Heart right ventricle (tissue), 16 donors: ENCODE data around the gene RRP15. TPM values are rescaled to one million over a fixed set of nuclear protein-coding genes. Genes with fewer than 3 reads are reported as not detected.

Experiments used
- ATAC-seq, 8 donors: fragments of 200-7000 bp; cut with Tn5 transposase; one replicate each; pipeline ENCODE4 v1.9.1; 2020; ENCODE audit warnings: mild to moderate bottlenecking in 8 of 8, moderate library complexity in 8 of 8, moderate number of reproducible peaks in 1 of 8
- DNase-seq, 2 donors: peaks; one replicate each; pipeline ENCODE4 v3.0.0-alpha.2; 2020
- H3K27ac ChIP-seq, 10 donors: fragments of 200-600 bp; sonication (generic) in 2 of 10; one replicate each; pipeline versions ENCODE4 v1.5.0 to v1.8.0; 2020 to 2022; ENCODE audit warnings: mild to moderate bottlenecking in 3 of 10
- H3K27me3 ChIP-seq, 7 donors: fragments of 200-600 bp; one replicate each; pipeline ENCODE4 v1.8.0; 2021 to 2022; ENCODE audit warnings: mild to moderate bottlenecking in 2 of 7
- H3K36me3 ChIP-seq, 9 donors: fragments of 200-600 bp; sonication (generic) in 1 of 9; one replicate each; pipeline versions ENCODE4 v1.5.0 to v1.8.0; 2020 to 2022; ENCODE audit warnings: mild to moderate bottlenecking in 2 of 9
- H3K4me1 ChIP-seq, 9 donors: fragments of 200-600 bp; sonication (generic) in 1 of 9; one replicate each; pipeline versions ENCODE4 v1.5.0 to v1.8.0; 2020 to 2022; ENCODE audit warnings: mild to moderate bottlenecking in 4 of 9
- H3K4me3 ChIP-seq, 10 donors: fragments of 200-600 bp; sonication (generic) in 2 of 10; one replicate each; pipeline versions ENCODE4 v1.5.0 to v1.8.0; 2020 to 2022; ENCODE audit warnings: mild to moderate bottlenecking in 7 of 10, moderate library complexity in 2 of 10
- H3K9me3 ChIP-seq, 11 donors: fragments of 200-600 bp in 10 of 11; sonication (generic) in 2 of 11; one replicate each; pipeline versions ENCODE4 v1.5.0 to v1.8.0; 2013 to 2022; ENCODE audit warnings: mild to moderate bottlenecking in 2 of 11, control low read depth in 1 of 11, moderate library complexity in 1 of 11
- CTCF ChIP-seq, 9 donors: fragments of 200-600 bp; sonication (generic) in 2 of 9; IDR thresholded peaks; one replicate each; pipeline versions ENCODE4 v1.5.0 to v1.8.0; 2021 to 2022; ENCODE audit warnings: antibody characterized with exemption in 9 of 9, mild to moderate bottlenecking in 5 of 9, moderate library complexity in 1 of 9
- WGBS, 2 donors: extraction: QIAGEN DNeasy Blood & Tissue Kit; methylation state at CpG; one replicate each; pipeline ENCODE4 v1.1.7; 2013; ENCODE audit warnings: inconsistent platforms in 1 of 2; 5-methylcytosine and 5-hydroxymethylcytosine counted together
- intact Hi-C, 10 donors: fragments of 100-400 bp; cut with DNase I; formaldehyde crosslinking; loops; one replicate each; pipeline versions ENCODE4 v1.11.1 to v1.14.2; 2022
- polyA plus RNA-seq, 2 donors: library from polyadenylated mRNA; stranded (reverse); fragments of 200-250 nt; gene quantifications; one replicate each; pipeline ENCODE4 v1.2.3, GENCODE V29; 2013
- total RNA-seq, 10 donors: library from RNA; stranded (reverse); fragmentation: NEBNext Ultra II Directional in 3 of 10; extraction: Animal tissue kit (Norgen Biotek cat#: 25700) in 3 of 10; gene quantifications; one replicate each; pipeline versions ENCODE4 v1.2.1 to v1.2.4, GENCODE V29; 2021 to 2023
- donor health status: Arrhythmogenic right ventricular cardiomyopathy.
- donor health status: ischemic (EF 13 %, LVEDD 7.1; RV severe dilation, severe dysfunction).
- donor health status: healthy with polysubstance abuse.
- donor health status: DM: no; HTN: yes; CAD: no.
- donor health status: DM: no; HTN: no; CAD: no.
- donor health status: ischemic (EF 25% LVEDD 6.9; RV normal size, moderate dysfunction).
- donor health status: ischemic (EF 25% LVEDD 5.7; RV mildly dilated, moderate dysfunction).
- donor health status: healthy.
- donor health status: DM: yes; HTN: yes; CAD: no.
- donor health status: Ischemic cardiomyopathy.
- donor health status: ischemic (EF 35%, LVEDD 5.7; RV mildly dilated, moderate dysfunction).
- donor health status: nonischemic (EF 11% LVEDD 7.7; RV severe dilation, severe dysfunction).
- donor health status: DM: yes; HTN: yes; CAD: no.
- donor health status: PGD.
- donor health status: ischemic (EF 29% LVEDD 5.4; RV normal size, mild dysfunction).
- donor health status: nonischemic (EF 23%, LVEDD 6.1; RV moderate dilation, normal function).

Gene RRP15
- total and polyA plus RNA-seq, 12 donors = 3.6 to 26.6 (median 21.1) TPM

- DNase-seq = no peak
- Histone ChIP-seq H3K4me3 (no peak overlapping the region), H3K27ac (no peak overlapping the region), H3K27me3 (no peaks in the 10 kb centered on the region), H3K9me3 (no peaks in the 10 kb centered on the region), H3K36me3 (peaks cover 0 to 35% (median 0%) of the 10 kb centered on the region in 9 donors), H3K4me1 (peaks cover 0 to 24% (median 4%) of the 10 kb centered on the region in 9 donors)
- intact Hi-C loops = no loop called here
- no peak for TF ChIP-seq CTCF (IDR thresholded peaks at IDR 0.05)
- WGBS, 2 donors = 96 to 97% methylated on average over 3 of the region's 3 CpGs
- no peak for ATAC-seq
These were observed 17.1 kb downstream of the RRP15 start for GRCh38 chr1:218302155-218302554.

- Histone ChIP-seq H3K4me1 (peaks cover 0 to 24% (median 0%) of the 10 kb centered on the region in 9 donors), H3K27me3 (no peaks in the 10 kb centered on the region), H3K4me3 (no peak overlapping the region), H3K9me3 (no peaks in the 10 kb centered on the region), H3K27ac (no peak overlapping the region), H3K36me3 (peaks cover 0 to 46% (median 0%) of the 10 kb centered on the region in 9 donors)
- intact Hi-C loops = no loop called here
- ATAC-seq = no peak
- TF ChIP-seq CTCF (IDR thresholded peaks at IDR 0.05) = no peak
- no peak for DNase-seq
These were observed 18.2 kb downstream of the RRP15 start for GRCh38 chr1:218303176-218303879.

GRCh38 chr1:218304281-218305039 lies 19.4 kb downstream of the RRP15 start:
- H3K27me3 ChIP-seq = no peaks in the 10 kb centered on the region
- WGBS, 2 donors = 38 to 48% methylated on average over 8 of the region's 8 CpGs
- intact Hi-C loops = no loop called here
- ATAC-seq (peak; percentile 90 to 97 (median 96)), DNase-seq (peak; percentile 71 to 75)
- peaks cover 0 to 57% (median 6%) of the 10 kb centered on the region in 9 donors for H3K36me3 ChIP-seq
- H3K4me1 ChIP-seq = peaks cover 0 to 24% (median 0%) of the 10 kb centered on the region in 9 donors
- H3K9me3 ChIP-seq = no peaks in the 10 kb centered on the region
- peak overlapping the region in 1 of 10 donors; percentile 10 for H3K4me3 ChIP-seq
- no peak for TF ChIP-seq CTCF (IDR thresholded peaks at IDR 0.05)
- H3K27ac ChIP-seq = peak overlapping the region in 7 of 10 donors; percentile 29 to 67 (median 57)

GRCh38 chr1:218305472-218306064 lies 20.5 kb downstream of the RRP15 start:
- DNase-seq (no peak), ATAC-seq (peak in 5 of 8 donors; percentile 43 to 79 (median 62))
- intact Hi-C loops = no loop called here
- Histone ChIP-seq H3K9me3 (no peaks in the 10 kb centered on the region), H3K36me3 (peaks cover 0 to 64% (median 6%) of the 10 kb centered on the region in 9 donors), H3K4me1 (peaks cover 0 to 24% (median 0%) of the 10 kb centered on the region in 9 donors), H3K27me3 (no peaks in the 10 kb centered on the region), H3K4me3 (peak overlapping the region in 1 of 10 donors; percentile 10), H3K27ac (peak overlapping the region in 8 of 10 donors; percentile 29 to 67 (median 54))
- 40 to 69% methylated on average over 6 of the region's 6 CpGs for WGBS, 2 donors
- no peak for TF ChIP-seq CTCF (IDR thresholded peaks at IDR 0.05)
